Omental fat pad (tissue), 4 donors: ENCODE data around the gene PLAGL2. TPM values are rescaled to one million over a fixed set of nuclear protein-coding genes. Genes with fewer than 3 reads are reported as not detected.

Experiments
- ATAC-seq: fragments of 150-250 bp; one replicate; pipeline ENCODE4 v1.9.1; 2016; ENCODE audit warnings: mild to moderate bottlenecking, moderate library complexity; ENCODE audit not compliant: low FRiP score
- DNase-seq: peaks from one replicate; pipeline ENCODE4 v3.0.0-alpha.2; 2019; ENCODE audit warnings: low spot score
- total RNA-seq, 4 donors: library from RNA; depleted of rRNA; stranded (reverse); fragments of >200 nt; gene quantifications; one replicate each; pipeline ENCODE4 v1.1.0, GENCODE V29; 2016
- TF ChIP-seq, protein P1 (sequence below), 3 donors: fragments of 450-650 bp; IDR thresholded peaks; one replicate each; pipeline ENCODE4 v1.5.1; 2016 to 2017; ENCODE audit warnings: antibody characterized with exemption in 3 of 3, mild to moderate bottlenecking in 3 of 3, moderate library complexity in 2 of 3

Gene PLAGL2
- total RNA-seq, 4 donors from 2014 or later: 4.1 to 12.5 (median 8.1) TPM

DNA sequence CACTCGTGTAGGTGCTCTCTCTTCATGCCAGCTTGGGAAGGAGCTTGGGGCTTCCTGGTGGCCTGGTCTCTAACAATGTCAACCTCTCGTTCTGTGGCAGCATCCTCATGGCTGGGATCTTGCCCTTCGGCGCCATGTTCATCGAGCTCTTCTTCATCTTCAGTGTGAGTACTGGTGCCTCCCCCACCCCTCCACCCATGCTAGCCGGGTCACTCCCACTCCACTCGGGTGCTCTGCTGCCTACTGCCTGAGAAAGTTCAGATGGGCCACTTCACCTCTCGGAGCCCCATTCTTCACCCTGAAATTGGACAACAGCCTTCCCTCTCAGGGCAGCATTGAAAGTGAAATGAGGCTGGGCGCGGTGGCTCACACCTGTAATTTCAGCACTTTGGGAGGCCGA is 49.2 kb downstream of the PLAGL2 start:
- no peak for ATAC-seq

DNA sequence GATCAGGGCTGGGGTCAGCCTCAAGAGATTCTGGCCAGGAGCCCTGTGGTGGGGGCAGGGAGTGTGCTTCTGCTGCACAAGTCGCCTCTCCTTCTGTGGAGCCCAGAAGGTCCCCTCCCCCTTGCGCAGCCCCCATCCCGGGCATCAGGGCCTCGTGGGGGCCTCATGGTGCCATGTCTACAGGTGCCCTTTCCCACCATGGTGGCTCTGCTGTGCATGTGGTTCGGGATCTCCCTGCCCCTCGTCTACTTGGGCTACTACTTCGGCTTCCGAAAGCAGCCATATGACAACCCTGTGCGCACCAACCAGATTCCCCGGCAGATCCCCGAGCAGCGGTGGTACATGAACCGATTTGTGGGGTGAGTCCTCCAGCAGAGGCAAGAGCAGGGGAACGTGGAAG is 49.9 kb downstream of the PLAGL2 start:
- TF ChIP-seq, protein P1, sequence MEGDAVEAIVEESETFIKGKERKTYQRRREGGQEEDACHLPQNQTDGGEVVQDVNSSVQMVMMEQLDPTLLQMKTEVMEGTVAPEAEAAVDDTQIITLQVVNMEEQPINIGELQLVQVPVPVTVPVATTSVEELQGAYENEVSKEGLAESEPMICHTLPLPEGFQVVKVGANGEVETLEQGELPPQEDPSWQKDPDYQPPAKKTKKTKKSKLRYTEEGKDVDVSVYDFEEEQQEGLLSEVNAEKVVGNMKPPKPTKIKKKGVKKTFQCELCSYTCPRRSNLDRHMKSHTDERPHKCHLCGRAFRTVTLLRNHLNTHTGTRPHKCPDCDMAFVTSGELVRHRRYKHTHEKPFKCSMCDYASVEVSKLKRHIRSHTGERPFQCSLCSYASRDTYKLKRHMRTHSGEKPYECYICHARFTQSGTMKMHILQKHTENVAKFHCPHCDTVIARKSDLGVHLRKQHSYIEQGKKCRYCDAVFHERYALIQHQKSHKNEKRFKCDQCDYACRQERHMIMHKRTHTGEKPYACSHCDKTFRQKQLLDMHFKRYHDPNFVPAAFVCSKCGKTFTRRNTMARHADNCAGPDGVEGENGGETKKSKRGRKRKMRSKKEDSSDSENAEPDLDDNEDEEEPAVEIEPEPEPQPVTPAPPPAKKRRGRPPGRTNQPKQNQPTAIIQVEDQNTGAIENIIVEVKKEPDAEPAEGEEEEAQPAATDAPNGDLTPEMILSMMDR (IDR thresholded peaks at IDR 0.05): no peak
- no peak for DNase-seq
- ATAC-seq: no peak

More for the DNA sequence above, 49.2 kb downstream of the PLAGL2 start:
- no peak for DNase-seq
- TF ChIP-seq, protein P1 (IDR thresholded peaks at IDR 0.05): no peak

DNA sequence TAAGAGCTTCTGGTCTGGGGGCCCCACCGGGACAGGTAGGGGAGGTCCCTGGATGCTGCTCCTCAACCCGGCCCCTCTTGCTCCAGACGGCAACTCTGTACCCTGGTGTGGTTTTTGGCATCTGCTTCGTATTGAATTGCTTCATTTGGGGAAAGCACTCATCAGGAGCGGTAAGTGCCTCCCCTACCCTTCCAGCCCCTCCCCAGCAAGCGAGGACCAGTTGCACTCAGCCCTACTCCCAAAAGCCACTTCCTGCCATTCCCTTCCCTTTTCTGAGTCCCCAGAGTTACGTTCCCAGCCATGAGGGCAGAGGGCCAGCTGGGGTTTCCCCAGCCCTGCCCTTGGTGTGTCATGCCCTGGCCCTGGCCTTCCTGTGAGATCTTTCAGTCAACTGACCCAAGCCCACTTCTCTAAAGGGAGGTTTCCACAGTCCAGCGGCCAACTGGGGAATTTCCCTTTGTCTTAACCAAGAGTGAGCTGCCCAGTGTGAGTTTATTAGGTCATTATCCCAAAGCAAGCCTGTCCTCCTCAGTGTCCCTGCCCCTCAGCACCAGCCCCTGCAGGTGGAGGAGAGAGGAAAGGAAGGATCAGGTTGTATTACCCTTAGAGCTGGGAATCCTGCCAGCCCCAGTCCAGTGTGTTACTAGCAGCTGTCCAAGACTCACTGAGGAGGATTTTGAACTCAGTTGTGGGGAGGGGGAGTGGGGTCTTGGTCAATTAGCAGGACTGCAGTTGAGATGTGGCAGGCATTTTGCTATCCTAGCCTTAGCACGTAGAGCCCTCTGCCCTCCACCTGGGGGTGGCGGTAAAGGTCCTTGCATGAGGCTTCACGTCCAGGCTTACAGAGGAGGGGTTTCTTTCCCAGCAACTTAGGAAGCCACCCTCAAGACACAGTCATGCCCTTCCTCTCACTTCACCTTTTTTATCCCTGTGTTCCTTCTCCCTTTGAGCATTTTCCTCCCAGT is 52.2 kb downstream of the PLAGL2 start:
- TF ChIP-seq, protein P1 (IDR thresholded peaks at IDR 0.05): no peak
- ATAC-seq: peak; percentile 93
- peak; percentile 57 for DNase-seq

DNA sequence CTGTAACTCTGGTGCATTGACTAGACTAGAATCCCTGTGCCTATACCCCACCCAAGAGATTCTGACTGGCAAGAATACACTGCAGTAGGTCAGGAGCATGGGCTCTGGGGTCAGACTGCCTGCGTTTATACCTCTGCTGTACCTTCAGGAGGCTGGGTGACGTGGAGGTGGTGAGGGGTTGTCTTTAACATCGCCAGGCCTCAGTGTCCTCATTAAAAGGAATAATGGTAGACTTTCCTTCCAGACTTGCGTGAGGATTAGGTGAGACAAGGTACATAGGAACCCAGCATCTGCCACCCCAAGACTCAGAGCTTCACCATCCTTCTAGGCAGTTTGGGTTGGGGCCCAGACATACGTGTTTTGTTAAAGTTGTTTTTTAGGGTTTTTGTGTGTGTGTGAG is 53.8 kb downstream of the PLAGL2 start:
- no peak for DNase-seq
- TF ChIP-seq, protein P1 (IDR thresholded peaks at IDR 0.05): no peak
- no peak for ATAC-seq

DNA sequence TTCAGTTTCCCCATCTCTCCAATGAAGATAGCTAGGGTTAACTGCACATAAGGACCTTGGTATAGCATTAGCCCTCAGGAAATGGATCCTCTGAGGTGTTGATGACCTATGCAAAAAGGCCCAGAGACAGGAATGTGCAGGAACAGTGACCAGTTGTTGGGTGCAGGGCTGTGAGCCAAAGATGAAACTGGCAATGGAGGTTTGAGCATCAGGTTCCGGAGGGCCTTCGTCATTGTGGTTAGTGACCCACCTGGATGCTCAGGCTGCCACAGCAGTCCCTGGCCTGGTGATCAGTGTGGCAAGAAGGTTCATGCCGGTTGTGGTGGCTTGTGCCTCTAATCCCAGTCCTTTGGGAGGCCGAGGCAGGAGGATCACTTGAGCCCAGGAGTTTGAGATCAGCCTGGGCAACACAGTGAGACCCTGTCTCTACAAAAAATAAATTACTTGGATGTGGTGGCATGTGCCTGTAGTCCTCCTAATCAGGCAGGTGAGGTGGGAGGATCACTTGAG is 54.3 kb downstream of the PLAGL2 start:
- ATAC-seq: no peak
- DNase-seq: no peak
- TF ChIP-seq, protein P1 (IDR thresholded peaks at IDR 0.05): no peak

DNA sequence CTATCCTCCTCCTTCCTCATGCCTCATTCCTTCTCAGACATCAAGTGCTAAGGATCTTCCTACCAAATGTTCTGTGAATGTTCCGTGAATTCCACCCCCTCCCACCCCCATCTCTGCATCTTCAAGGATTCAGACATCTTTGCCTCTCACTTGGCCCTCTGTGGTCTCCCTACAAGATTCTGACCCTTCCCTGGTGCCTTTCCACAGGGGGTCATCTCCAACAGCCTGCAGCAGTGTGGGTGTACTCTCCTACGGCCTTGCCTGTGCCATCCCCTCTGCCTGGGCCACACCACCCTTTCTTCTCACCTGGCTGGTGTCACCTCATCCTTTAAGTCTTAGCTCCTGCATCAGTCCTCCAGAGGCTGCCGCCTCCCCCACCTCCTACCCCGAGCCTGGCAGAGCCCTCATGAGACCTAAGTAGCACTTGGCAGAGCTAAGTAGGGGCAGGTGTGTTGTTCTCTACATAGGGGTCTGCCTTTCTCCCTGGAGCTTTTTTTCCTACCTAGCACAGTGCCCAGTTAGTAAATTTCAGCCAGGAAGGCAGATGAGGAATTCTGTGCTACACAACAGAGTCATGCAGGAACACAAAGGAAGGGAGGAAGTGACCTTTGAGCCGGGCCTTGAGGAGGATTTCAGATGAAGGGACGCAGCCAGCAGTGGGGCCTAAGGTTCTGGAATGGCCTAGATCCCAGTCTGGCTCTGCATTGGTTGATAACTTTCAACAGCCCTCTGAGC is 55.0 kb downstream of the PLAGL2 start:
- TF ChIP-seq, protein P1 (IDR thresholded peaks at IDR 0.05): no peak
- DNase-seq (no peak), ATAC-seq (no peak)
